Measurements from ENCODE around the gene RNF26. TPM values are rescaled to one million over a fixed set of nuclear protein-coding genes. Genes with fewer than 3 reads are reported as not detected.

Gene RNF26
- total and polyA plus RNA-seq, 2 of the 4 experiments (the other 2 are of a cell fraction) = 3.4 to 36.7 TPM

DNA sequence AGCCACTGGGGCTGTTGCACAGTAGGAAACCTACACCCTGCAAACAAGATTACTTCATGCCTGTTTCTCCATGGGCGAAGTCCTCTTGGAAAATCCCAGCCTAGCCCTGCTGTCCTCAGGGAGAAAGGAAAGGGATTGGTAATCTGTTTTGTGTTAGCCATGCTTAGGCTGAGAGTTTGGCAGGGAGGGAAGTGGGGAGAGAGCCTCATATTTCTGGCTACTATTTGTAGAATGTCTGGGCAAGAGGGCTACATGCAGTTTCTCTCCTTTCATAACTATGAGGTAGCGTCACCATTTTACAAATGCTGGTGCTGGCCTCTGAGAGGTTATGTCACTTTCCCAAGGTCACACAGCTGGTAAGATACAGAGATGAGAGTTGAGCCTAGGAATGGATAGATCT is 12.9 kb downstream of the RNF26 start:
- H4K20me1 ChIP-seq (ENCODE audit: insufficient read depth, low read length) = no peaks in the 10 kb centered on the region
- dilution Hi-C loops (cut with HindIII; ENCODE audit: low sequenced_read_pairs, unreplicated experiment) = no loop called here
- H3K27me3 ChIP-seq (ENCODE audit: control insufficient read depth, insufficient read depth, low read length) = peaks cover 40% of the 10 kb centered on the region
- no peak overlapping the region for H2BK20ac ChIP-seq (ENCODE audit: low read depth, low read length)
- ChIA-PET POLR2A (ENCODE audit: unreplicated experiment) (no interaction called here), CTCF (interaction anchor here (1.2 kb wide), 1 partner anchor 15 kb away, joined by 3 read pairs; no protein-coding TSS in a partner anchor)
- H3K36me3 ChIP-seq (ENCODE audit: control insufficient read depth, insufficient read depth, low read length) = no peaks in the 10 kb centered on the region
- in situ Hi-C loops (cut with MboI; ENCODE audit: low sequenced_read_pairs) = no loop called here
- no peaks in the 10 kb centered on the region for H3K79me1 ChIP-seq (ENCODE audit: low read depth in 1 of 2, low read length in 2 of 2)
- DNase-seq = no peak
- no peak overlapping the region for H2AK9ac ChIP-seq (replicated peaks; ENCODE audit: low read depth, low read length, poor library complexity)
- TF ChIP-seq, protein P1, sequence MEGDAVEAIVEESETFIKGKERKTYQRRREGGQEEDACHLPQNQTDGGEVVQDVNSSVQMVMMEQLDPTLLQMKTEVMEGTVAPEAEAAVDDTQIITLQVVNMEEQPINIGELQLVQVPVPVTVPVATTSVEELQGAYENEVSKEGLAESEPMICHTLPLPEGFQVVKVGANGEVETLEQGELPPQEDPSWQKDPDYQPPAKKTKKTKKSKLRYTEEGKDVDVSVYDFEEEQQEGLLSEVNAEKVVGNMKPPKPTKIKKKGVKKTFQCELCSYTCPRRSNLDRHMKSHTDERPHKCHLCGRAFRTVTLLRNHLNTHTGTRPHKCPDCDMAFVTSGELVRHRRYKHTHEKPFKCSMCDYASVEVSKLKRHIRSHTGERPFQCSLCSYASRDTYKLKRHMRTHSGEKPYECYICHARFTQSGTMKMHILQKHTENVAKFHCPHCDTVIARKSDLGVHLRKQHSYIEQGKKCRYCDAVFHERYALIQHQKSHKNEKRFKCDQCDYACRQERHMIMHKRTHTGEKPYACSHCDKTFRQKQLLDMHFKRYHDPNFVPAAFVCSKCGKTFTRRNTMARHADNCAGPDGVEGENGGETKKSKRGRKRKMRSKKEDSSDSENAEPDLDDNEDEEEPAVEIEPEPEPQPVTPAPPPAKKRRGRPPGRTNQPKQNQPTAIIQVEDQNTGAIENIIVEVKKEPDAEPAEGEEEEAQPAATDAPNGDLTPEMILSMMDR (conservative IDR thresholded peaks at IDR 0.05; ENCODE audit: low read depth, low read length) = no peak
- no peak for TF ChIP-seq NFE2L2 (IDR thresholded peaks at IDR 0.05; ENCODE audit: low read depth, low read length)
- TF ChIP-seq RAD21 (IDR thresholded peaks at IDR 0.05; ENCODE audit: low read length) = no peak
- no peak for TF ChIP-seq MAZ (IDR thresholded peaks at IDR 0.05; ENCODE audit: borderline replicate concordance, low read depth, low read length)
- TF ChIP-seq, protein P2, sequence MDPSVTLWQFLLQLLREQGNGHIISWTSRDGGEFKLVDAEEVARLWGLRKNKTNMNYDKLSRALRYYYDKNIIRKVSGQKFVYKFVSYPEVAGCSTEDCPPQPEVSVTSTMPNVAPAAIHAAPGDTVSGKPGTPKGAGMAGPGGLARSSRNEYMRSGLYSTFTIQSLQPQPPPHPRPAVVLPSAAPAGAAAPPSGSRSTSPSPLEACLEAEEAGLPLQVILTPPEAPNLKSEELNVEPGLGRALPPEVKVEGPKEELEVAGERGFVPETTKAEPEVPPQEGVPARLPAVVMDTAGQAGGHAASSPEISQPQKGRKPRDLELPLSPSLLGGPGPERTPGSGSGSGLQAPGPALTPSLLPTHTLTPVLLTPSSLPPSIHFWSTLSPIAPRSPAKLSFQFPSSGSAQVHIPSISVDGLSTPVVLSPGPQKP (IDR thresholded peaks at IDR 0.05; ENCODE audit: borderline replicate concordance, low read depth, low read length) = no peak
- TF ChIP-seq RFX5 (IDR thresholded peaks at IDR 0.05; ENCODE audit: low read depth, low read length) = no peak
- no peak for TF ChIP-seq POLR2A (IDR thresholded peaks at IDR 0.05; ENCODE audit: low read depth, low read length)
- TF ChIP-seq, protein P3, sequence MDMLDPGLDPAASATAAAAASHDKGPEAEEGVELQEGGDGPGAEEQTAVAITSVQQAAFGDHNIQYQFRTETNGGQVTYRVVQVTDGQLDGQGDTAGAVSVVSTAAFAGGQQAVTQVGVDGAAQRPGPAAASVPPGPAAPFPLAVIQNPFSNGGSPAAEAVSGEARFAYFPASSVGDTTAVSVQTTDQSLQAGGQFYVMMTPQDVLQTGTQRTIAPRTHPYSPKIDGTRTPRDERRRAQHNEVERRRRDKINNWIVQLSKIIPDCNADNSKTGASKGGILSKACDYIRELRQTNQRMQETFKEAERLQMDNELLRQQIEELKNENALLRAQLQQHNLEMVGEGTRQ (IDR thresholded peaks at IDR 0.05; ENCODE audit: low read depth, low read length) = no peak
- H2AK5ac ChIP-seq (ENCODE audit: low read depth, low read length) = no peak overlapping the region
- no peak overlapping the region for H3K4me2 ChIP-seq (ENCODE audit: low read depth, low read length)
- no peak overlapping the region for H4K91ac ChIP-seq (ENCODE audit: insufficient read depth, low read depth, low read length)
- intact Hi-C loops (cut with micrococcal nuclease) = no loop called here
- H4K5ac ChIP-seq (ENCODE audit: low read depth, low read length) = no peak overlapping the region
- no CpG with 5 or more reads among the region's 2 CpGs for WGBS, 2 experiments (ENCODE audit: extremely low coverage in 2 of 2, insufficient read length in 1 of 2)
- H3K23ac ChIP-seq (ENCODE audit: low read depth, low read length) = no peak overlapping the region
- no peak overlapping the region for H2BK15ac ChIP-seq (ENCODE audit: low read depth, low read length)
- H3K56ac ChIP-seq (ENCODE audit: extremely low read depth, insufficient read depth, low read length) = no peak overlapping the region
- H2BK5ac ChIP-seq (ENCODE audit: low read depth, low read length, poor library complexity, severe bottlenecking) = no peak overlapping the region
- no peak overlapping the region for H3K4ac ChIP-seq (ENCODE audit: low read depth, low read length)
- no peaks in the 10 kb centered on the region for H3K9me1 ChIP-seq (ENCODE audit: insufficient read depth, low read length)
- no peak overlapping the region; the same call in 1 of the 2 replicates for H3K14ac ChIP-seq (replicated peaks; ENCODE audit: low read depth, low read length)
- H3K27ac ChIP-seq (ENCODE audit: insufficient read depth, low read length) = no peak overlapping the region
- no peak overlapping the region for H3K18ac ChIP-seq (ENCODE audit: low read depth, low read length)
- no peaks in the 10 kb centered on the region for H3K9me3 ChIP-seq (ENCODE audit: control insufficient read depth, insufficient read depth, low read length)
- no peak overlapping the region for H2BK120ac ChIP-seq (ENCODE audit: low read depth, low read length)
- ATAC-seq (ENCODE audit: low read depth) = peak; percentile 75
- H3K9ac ChIP-seq (ENCODE audit: low read depth, low read length) = no peak overlapping the region
- no TSS peak for BruUV-seq (replicated peaks)
- no peak overlapping the region for H4K8ac ChIP-seq (ENCODE audit: low read depth in 2 of 2, low read length in 2 of 2)
- no peak overlapping the region for H2AFZ ChIP-seq (replicated peaks; ENCODE audit: low read length, poor library complexity)
- no peaks in the 10 kb centered on the region for H3K4me1 ChIP-seq (ENCODE audit: control insufficient read depth, insufficient read depth, low read length)
- H3K4me3 ChIP-seq (ENCODE audit: insufficient read depth, low read depth, low read length) = no peak overlapping the region

All from IMR-90 (cell line).